HEK293 (cell line): ENCODE results near the gene PNMA8A.

Experiments used
- ATF2 ChIP-seq: fragments of 450-650 bp; formaldehyde crosslinking; IDR thresholded peaks from 2 replicates; pipeline ENCODE4 v1.5.1; 2016; ENCODE audit warnings: missing biosample characterization, missing genetic modification characterization, low read depth
- CTCF ChIP-seq: fragments of 450-650 bp; formaldehyde crosslinking; IDR thresholded peaks from 2 replicates; pipeline ENCODE4 v1.5.1; 2016; ENCODE audit warnings: missing biosample characterization, missing genetic modification characterization
- GFI1B ChIP-seq: fragments of 450-650 bp; formaldehyde crosslinking; IDR thresholded peaks from 2 replicates; pipeline ENCODE4 v1.5.1; 2016; ENCODE audit warnings: missing biosample characterization, missing genetic modification characterization
- GLI2 ChIP-seq: fragments of 450-650 bp; formaldehyde crosslinking; IDR thresholded peaks from 2 replicates; pipeline ENCODE4; 2017; ENCODE audit warnings: missing biosample characterization, missing genetic modification characterization, low read depth, borderline replicate concordance
- YY1 ChIP-seq: fragments of 450-650 bp; formaldehyde crosslinking; IDR thresholded peaks from 2 replicates; pipeline ENCODE4 v1.5.1; 2018; ENCODE audit warnings: missing biosample characterization, missing genetic modification characterization
- ZBTB11 ChIP-seq: fragments of 450-650 bp; formaldehyde crosslinking; conservative IDR thresholded peaks from 2 replicates; pipeline ENCODE4 v1.5.1; 2016; ENCODE audit warnings: low read depth, missing biosample characterization, missing genetic modification characterization
- ZBTB26 ChIP-seq: fragments of 450-650 bp; formaldehyde crosslinking; optimal IDR thresholded peaks from 2 replicates; pipeline ENCODE3; 2016; ENCODE audit warnings: missing biosample characterization, mild to moderate bottlenecking, missing genetic modification characterization
- ZNF514 ChIP-seq: fragments of 450-650 bp; formaldehyde crosslinking; IDR thresholded peaks from 2 replicates; pipeline ENCODE4 v1.5.1; 2016; ENCODE audit warnings: missing biosample characterization, missing genetic modification characterization
- ZNF558 ChIP-seq: fragments of 450-650 bp; formaldehyde crosslinking; IDR thresholded peaks from 2 replicates; pipeline ENCODE4 v1.5.1; 2016; ENCODE audit warnings: missing biosample characterization, missing genetic modification characterization
- ZNF768 ChIP-seq: fragments of 450-650 bp; formaldehyde crosslinking; IDR thresholded peaks from 2 replicates; pipeline ENCODE4 v1.5.1; 2018; ENCODE audit warnings: missing biosample characterization, mild to moderate bottlenecking, missing genetic modification characterization
- ZNF792 ChIP-seq: fragments of 450-650 bp; formaldehyde crosslinking; IDR thresholded peaks from 2 replicates; pipeline ENCODE4 v1.5.1; 2016; ENCODE audit warnings: missing biosample characterization, missing genetic modification characterization
- TF ChIP-seq, protein P1 (sequence below): fragments of 450-650 bp; formaldehyde crosslinking; IDR thresholded peaks from 2 replicates; pipeline ENCODE4 v1.5.1; 2016; ENCODE audit warnings: missing biosample characterization, missing genetic modification characterization
- TF ChIP-seq, protein P2 (sequence below): fragments of 450-650 bp; formaldehyde crosslinking; IDR thresholded peaks from 2 replicates; pipeline ENCODE4 v1.5.1; 2016; ENCODE audit warnings: missing biosample characterization, missing genetic modification characterization

DNA sequence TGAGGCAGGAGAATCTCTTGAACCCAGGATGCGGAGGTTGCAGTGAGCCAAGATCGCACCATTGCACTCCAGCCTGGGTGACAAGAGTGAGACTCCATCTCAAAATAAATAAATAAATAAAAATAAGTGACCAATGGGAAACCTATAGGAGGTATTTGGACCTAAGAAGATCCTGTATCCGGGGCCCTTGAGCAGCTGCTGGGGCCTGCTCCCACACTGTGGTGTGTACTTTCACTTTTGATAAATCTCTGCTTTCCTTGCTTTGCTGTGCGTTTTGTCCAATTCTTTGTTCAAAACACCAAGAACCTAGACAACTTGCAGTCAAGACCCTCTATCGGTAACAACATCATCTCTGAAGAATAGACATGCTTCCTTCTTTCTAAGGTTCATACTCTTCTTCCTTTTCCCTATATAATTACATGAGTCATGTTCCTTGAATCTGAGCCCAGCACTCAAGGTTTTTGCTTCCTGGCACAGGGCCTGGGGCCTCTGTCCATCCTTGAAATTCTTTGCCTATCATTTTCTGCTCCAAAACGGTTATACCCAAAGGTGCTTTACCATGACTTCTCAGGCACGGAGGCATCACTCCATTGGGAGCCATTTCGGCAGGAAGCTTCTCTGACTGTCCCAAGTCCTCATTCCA, 28.4 kb downstream of the PNMA8A start:
- TF ChIP-seq CTCF (tag by site-specific recombination) (no peak), ATF2 (tag by site-specific recombination) (no peak), ZBTB26 (tag by site-specific recombination) (no peak), YY1 (tag by site-specific recombination) (no peak), ZNF792 (no peak), ZBTB11 (tag by site-specific recombination) (no peak), ZNF768 (tag by site-specific recombination) (no peak), ZNF558 (tag by site-specific recombination) (no peak), GFI1B (tag by site-specific recombination) (no peak), GLI2 (tag by site-specific recombination) (no peak), ZNF514 (tag by site-specific recombination) (no peak)
- TF ChIP-seq, protein P1, sequence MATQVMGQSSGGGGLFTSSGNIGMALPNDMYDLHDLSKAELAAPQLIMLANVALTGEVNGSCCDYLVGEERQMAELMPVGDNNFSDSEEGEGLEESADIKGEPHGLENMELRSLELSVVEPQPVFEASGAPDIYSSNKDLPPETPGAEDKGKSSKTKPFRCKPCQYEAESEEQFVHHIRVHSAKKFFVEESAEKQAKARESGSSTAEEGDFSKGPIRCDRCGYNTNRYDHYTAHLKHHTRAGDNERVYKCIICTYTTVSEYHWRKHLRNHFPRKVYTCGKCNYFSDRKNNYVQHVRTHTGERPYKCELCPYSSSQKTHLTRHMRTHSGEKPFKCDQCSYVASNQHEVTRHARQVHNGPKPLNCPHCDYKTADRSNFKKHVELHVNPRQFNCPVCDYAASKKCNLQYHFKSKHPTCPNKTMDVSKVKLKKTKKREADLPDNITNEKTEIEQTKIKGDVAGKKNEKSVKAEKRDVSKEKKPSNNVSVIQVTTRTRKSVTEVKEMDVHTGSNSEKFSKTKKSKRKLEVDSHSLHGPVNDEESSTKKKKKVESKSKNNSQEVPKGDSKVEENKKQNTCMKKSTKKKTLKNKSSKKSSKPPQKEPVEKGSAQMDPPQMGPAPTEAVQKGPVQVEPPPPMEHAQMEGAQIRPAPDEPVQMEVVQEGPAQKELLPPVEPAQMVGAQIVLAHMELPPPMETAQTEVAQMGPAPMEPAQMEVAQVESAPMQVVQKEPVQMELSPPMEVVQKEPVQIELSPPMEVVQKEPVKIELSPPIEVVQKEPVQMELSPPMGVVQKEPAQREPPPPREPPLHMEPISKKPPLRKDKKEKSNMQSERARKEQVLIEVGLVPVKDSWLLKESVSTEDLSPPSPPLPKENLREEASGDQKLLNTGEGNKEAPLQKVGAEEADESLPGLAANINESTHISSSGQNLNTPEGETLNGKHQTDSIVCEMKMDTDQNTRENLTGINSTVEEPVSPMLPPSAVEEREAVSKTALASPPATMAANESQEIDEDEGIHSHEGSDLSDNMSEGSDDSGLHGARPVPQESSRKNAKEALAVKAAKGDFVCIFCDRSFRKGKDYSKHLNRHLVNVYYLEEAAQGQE = no peak
- TF ChIP-seq, protein P2, sequence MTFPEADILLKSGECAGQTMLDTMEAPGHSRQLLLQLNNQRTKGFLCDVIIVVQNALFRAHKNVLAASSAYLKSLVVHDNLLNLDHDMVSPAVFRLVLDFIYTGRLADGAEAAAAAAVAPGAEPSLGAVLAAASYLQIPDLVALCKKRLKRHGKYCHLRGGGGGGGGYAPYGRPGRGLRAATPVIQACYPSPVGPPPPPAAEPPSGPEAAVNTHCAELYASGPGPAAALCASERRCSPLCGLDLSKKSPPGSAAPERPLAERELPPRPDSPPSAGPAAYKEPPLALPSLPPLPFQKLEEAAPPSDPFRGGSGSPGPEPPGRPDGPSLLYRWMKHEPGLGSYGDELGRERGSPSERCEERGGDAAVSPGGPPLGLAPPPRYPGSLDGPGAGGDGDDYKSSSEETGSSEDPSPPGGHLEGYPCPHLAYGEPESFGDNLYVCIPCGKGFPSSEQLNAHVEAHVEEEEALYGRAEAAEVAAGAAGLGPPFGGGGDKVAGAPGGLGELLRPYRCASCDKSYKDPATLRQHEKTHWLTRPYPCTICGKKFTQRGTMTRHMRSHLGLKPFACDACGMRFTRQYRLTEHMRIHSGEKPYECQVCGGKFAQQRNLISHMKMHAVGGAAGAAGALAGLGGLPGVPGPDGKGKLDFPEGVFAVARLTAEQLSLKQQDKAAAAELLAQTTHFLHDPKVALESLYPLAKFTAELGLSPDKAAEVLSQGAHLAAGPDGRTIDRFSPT (tag by site-specific recombination) = no peak
